ENCODE measurements around the gene P2RX6.
A peak's percentile ranks its signal among the peaks of the same experiment; 100 is the strongest.

P2RX6 gene

GRCh38 chr22:20982563-20982882, 32.4 kb upstream of the P2RX6 start:
- Histone ChIP-seq H3K4me3 (IDR thresholded peaks at IDR 0.05; ENCODE audit: insufficient read depth, low read depth, low read length) (no peak overlapping the region), H3K79me2 (ENCODE audit: insufficient read depth, low read depth) (no peaks in the 10 kb centered on the region), H3K4me1 (ENCODE audit: low read depth, poor library complexity, severe bottlenecking) (peaks cover 18% of the 10 kb centered on the region), H3K4me2 (peak overlapping the region; percentile 96), H3K27ac (0 out of 2 replicates have a peak overlapping the region, but pooled peaks have one; percentile 66), H3K27me3 (ENCODE audit: insufficient read depth, low read depth) (peaks cover 4% of the 10 kb centered on the region; the same call in 1 of the 2 replicates), H3K9ac (peak overlapping the region; percentile 73), H4K20me1 (ENCODE audit: insufficient read depth) (no peaks in the 10 kb centered on the region), H2AFZ (ENCODE audit: low read depth) (peak overlapping the region; percentile 90), H3K36me3 (ENCODE audit: insufficient read depth) (no peaks in the 10 kb centered on the region)
- TF ChIP-seq, protein P1, sequence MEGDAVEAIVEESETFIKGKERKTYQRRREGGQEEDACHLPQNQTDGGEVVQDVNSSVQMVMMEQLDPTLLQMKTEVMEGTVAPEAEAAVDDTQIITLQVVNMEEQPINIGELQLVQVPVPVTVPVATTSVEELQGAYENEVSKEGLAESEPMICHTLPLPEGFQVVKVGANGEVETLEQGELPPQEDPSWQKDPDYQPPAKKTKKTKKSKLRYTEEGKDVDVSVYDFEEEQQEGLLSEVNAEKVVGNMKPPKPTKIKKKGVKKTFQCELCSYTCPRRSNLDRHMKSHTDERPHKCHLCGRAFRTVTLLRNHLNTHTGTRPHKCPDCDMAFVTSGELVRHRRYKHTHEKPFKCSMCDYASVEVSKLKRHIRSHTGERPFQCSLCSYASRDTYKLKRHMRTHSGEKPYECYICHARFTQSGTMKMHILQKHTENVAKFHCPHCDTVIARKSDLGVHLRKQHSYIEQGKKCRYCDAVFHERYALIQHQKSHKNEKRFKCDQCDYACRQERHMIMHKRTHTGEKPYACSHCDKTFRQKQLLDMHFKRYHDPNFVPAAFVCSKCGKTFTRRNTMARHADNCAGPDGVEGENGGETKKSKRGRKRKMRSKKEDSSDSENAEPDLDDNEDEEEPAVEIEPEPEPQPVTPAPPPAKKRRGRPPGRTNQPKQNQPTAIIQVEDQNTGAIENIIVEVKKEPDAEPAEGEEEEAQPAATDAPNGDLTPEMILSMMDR (conservative IDR thresholded peaks at IDR 0.05; ENCODE audit: low read depth, low read length) = no peak

- H3K9ac ChIP-seq = peak overlapping the region; percentile 73; the same call in 1 of the 2 replicates
- H3K4me3 ChIP-seq (IDR thresholded peaks at IDR 0.05; ENCODE audit: insufficient read depth, low read depth, low read length) = no peak overlapping the region
- H3K27ac ChIP-seq = no peak overlapping the region
- H3K4me1 ChIP-seq (ENCODE audit: low read depth, poor library complexity, severe bottlenecking) = peaks cover 18% of the 10 kb centered on the region
- no peaks in the 10 kb centered on the region for H3K36me3 ChIP-seq (ENCODE audit: insufficient read depth)
- peak overlapping the region; percentile 96 for H3K4me2 ChIP-seq
- no peaks in the 10 kb centered on the region for H3K27me3 ChIP-seq (ENCODE audit: insufficient read depth, low read depth)
- peak overlapping the region; percentile 90; the same call in 1 of the 2 replicates for H2AFZ ChIP-seq (ENCODE audit: low read depth)
- TF ChIP-seq, protein P1 (conservative IDR thresholded peaks at IDR 0.05; ENCODE audit: low read depth, low read length) = no peak
- H4K20me1 ChIP-seq (ENCODE audit: insufficient read depth) = no peaks in the 10 kb centered on the region
- no peaks in the 10 kb centered on the region for H3K79me2 ChIP-seq (ENCODE audit: insufficient read depth, low read depth)
These were observed 31.7 kb upstream of the P2RX6 start for GRCh38 chr22:20983081-20983771.

GRCh38 chr22:20985720-20986119, 29.2 kb upstream of the P2RX6 start:
- Histone ChIP-seq H3K4me2 (no peak overlapping the region), H3K9ac (no peak overlapping the region), H3K36me3 (ENCODE audit: insufficient read depth) (no peaks in the 10 kb centered on the region), H3K27me3 (ENCODE audit: insufficient read depth, low read depth) (no peaks in the 10 kb centered on the region), H3K4me3 (IDR thresholded peaks at IDR 0.05; ENCODE audit: insufficient read depth, low read depth, low read length) (no peak overlapping the region), H3K27ac (no peak overlapping the region), H4K20me1 (ENCODE audit: insufficient read depth) (no peaks in the 10 kb centered on the region), H3K4me1 (ENCODE audit: low read depth, poor library complexity, severe bottlenecking) (peaks cover 17% of the 10 kb centered on the region), H2AFZ (ENCODE audit: low read depth) (no peak overlapping the region), H3K79me2 (ENCODE audit: insufficient read depth, low read depth) (no peaks in the 10 kb centered on the region)
- TF ChIP-seq, protein P1 (conservative IDR thresholded peaks at IDR 0.05; ENCODE audit: low read depth, low read length) = no peak

DNA sequence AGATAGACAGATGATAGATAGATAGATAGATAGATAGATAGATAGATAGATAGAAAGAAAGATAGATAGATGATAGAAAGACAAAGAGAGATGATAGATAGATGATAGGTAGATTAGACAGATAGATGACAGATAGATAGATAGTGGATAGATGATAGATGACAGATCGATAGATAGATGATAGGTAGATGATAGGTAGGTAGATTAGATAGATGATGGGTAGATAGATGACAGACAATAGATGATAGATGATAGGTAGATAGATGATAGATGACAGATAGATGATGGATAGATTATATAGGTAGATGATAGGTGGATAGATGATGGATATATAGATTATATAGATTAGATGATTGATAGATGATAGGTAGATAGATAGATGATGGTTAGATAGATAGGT, 28.6 kb upstream of the P2RX6 start:
- no peak overlapping the region for H3K27ac ChIP-seq
- peaks cover 11% of the 10 kb centered on the region for H3K4me1 ChIP-seq (ENCODE audit: low read depth, poor library complexity, severe bottlenecking)
- TF ChIP-seq, protein P1 (conservative IDR thresholded peaks at IDR 0.05; ENCODE audit: low read depth, low read length) = no peak
- no peak overlapping the region for H3K9ac ChIP-seq
- H3K36me3 ChIP-seq (ENCODE audit: insufficient read depth) = no peaks in the 10 kb centered on the region
- no peak overlapping the region for H3K4me2 ChIP-seq
- no peaks in the 10 kb centered on the region for H3K27me3 ChIP-seq (ENCODE audit: insufficient read depth, low read depth)
- H4K20me1 ChIP-seq (ENCODE audit: insufficient read depth) = no peaks in the 10 kb centered on the region
- H3K4me3 ChIP-seq (IDR thresholded peaks at IDR 0.05; ENCODE audit: insufficient read depth, low read depth, low read length) = no peak overlapping the region
- H3K79me2 ChIP-seq (ENCODE audit: insufficient read depth, low read depth) = no peaks in the 10 kb centered on the region
- no peak overlapping the region for H2AFZ ChIP-seq (ENCODE audit: low read depth)
